HT-29 (cell line): ENCODE results near the gene EXOC1. TPM values are rescaled to one million over a fixed set of nuclear protein-coding genes. Genes with fewer than 3 reads are reported as not detected.
A peak's percentile ranks its signal among the peaks of the same experiment; 100 is the strongest.
"Not testable (repeated sequence)": the region's sequence is repeated elsewhere in the genome, so short reads cannot be mapped to it uniquely, and the experiment has no call there.

Source experiments
- DNase-seq: peaks from one replicate; pipeline ENCODE4 v3.0.0-alpha.2; 2015; ENCODE audit warnings: low spot score
- total RNA-seq: library from RNA; depleted of rRNA; stranded (reverse); fragments of >200 nt; shearing (Covaris generic); gene quantifications from 2 replicates; pipeline ENCODE4 v1.2.3, GENCODE V29; 2014; rRNA removed

The EXOC1 gene
- total RNA-seq, result 11.1 and 11.2 TPM in 2 replicates

DNA sequence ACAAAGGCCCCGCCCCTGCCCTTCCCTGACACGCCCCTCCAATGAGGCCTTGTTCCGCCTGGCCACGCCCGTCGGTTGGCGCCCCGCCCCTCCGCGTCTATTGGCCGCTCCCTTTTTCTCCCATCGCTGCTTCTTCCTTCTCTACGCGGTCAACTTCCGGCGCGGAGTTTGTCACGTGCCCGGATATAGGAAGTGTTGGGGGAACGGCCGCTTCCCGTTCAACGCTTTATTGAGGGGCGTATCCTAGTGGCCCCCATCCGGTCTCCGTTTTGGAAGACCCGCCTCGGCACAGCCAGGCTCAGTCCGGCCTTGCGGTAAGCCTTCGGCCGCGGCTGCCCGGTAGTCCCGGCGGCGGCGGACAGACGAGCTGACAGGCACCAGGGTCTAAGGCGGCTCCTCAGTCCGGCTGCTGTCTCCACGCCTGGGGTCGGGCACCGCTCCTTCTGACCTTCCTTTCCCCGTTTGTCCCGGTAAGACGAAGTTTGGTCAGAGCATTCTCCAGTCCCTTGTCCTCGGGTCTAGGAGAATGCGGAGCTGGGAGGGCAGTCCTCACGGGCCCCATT lies at the start of gene EXOC1:
Gene EXOC1 (plus strand): TSS at position 165 of the 563 bp plus-strand sequence. CDS start 4,676 bp downstream, outside the sequence.
- DNase-seq, result peak; percentile 98

- DNase-seq, result no peak
These were observed 45.9 kb upstream of the EXOC1 start for GRCh38 chr4:55807556-55807955.

DNA sequence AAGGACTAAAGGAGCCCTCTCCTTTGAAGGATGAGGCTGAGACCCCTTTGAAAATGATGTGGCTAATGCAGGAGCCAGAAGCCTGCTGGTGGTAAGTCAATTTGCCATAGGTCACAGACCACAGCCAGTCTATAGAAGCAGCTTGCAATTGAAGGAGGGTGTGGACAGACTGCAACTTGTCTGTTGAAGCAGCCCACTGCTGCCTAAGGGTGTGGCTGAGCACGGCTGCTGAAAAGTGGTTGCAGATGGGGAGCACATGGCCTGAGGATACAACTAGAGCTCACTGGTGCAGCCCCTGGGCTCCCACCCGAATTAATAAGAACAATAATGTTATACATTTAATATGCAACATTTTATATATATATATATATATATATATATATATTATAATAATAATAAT lies 45.3 kb upstream of the EXOC1 start:
- no peak for DNase-seq

DNA sequence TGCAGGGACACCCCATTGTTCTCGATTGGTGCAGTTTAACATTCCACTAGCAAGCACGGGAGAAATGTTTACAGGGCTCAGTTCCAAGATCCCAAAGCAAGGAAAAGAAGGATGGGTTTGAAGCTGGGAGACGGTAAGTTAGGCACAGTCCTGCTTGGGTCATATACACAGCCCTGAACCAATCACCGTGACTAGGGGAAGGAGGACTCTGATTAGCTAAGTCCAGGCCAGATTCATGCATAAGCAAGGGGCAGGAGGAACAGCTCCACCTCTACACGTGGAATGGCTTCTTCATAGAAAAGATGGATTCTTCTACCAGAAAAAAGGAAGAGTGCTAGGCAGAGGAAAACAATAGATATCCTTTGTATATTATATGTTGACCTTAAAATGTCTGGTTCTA lies 44.8 kb upstream of the EXOC1 start:
- no peak for DNase-seq

DNA sequence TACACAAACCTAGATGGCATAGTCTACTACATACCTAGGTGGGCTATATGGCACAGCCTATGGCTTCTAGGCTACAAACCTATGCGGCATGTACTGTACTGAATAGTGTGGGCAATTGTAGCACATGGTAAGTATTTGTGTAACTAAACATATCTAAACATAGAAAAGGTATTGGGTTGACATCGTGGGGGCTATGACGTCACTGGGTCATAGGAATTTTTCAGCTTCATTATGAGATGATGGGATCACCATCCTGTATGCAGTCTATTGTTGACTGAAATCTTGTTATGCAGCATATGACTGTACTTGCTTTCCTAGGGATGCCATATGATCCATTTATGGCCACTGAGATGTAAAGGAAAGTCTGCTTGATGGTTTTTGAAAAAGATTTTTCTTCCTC lies 35.8 kb upstream of the EXOC1 start:
- DNase-seq, result no peak

DNA sequence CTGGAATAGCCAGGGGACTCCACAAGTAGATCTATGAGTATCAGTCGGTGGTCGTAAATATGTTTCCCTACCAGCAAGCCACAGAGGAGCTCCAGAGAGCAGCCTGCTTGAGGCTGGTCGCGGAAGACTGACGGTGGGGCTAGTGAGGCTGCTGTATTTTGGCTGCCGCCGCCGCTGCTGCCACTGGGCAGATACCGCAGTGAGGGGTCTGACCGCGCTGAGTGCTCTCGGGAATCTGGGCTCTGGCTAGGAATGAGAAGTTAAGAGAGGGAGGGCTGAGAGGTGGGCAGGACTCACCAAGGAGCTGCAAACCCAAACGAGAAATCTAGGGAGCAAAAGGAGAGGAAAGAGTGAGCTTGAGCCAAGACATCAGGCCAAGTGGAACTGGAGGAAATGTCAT lies 33.8 kb upstream of the EXOC1 start, which contains the start of gene EXOC1L:
Gene EXOC1L (plus strand): TSS at position 157 of the 400 bp plus-strand sequence. CDS start 237 bp downstream, at position 394.
- DNase-seq, result no peak

DNA sequence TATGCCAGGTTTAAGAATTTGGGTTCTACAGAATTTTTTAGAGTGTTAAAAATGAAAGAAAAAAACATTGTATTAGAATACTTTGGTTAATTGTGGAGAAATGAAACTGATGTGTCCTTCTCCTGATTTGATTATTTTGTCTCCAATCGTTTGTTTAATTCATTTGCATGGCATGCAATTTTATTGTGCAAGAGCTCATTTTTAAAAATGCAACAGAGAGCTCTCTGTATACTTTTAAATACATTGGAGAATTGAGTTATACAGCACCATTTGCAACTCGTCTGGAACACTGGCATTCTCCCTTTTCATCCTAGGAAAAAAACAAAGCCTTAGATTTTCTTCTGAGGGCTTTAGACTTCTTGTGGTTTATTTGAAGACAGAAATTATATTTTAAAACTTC lies 33.2 kb upstream of the EXOC1 start:
- no peak for DNase-seq

DNA sequence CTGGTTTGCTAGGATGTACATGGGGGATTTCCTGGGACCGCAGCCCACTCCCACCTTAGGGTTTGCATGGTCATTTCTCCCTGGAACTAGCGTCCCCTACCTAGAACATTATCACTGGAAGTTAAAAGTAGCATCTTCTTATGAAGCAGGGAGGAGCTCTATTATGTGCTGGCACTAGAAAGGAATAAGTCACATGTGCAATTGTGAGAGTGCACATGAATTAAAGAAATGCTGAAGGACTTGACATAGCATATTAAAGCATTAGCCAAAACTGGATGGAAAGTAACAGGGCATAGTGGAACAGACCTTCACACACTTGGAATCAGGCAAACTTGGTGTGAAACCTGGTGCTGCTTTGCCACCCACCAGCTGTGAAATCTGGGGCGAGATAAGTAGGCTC lies 31.1 kb upstream of the EXOC1 start:
- DNase-seq, result no peak

GRCh38 chr4:55824865-55825264 lies 28.6 kb upstream of the EXOC1 start:
- DNase-seq, result no peak

DNA sequence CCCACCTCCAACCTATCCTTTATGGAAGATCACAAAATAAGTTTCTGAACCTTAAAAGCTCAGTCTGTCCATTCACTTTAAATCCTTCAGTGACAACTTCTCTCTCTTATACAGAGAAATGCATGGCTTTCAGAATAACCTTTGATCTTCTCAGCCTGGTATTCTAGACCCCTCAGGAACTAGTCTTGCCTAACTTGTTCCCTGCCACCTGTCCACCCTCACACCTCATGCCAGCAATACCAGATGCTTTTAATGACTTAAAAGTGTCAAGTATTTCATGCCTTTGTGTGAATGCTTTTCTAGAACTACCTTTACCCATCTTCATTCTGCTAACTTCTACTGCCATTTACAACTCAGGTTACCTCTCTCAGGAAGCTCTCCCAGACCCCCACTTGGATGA lies 26.5 kb upstream of the EXOC1 start:
- DNase-seq, result no peak

DNA sequence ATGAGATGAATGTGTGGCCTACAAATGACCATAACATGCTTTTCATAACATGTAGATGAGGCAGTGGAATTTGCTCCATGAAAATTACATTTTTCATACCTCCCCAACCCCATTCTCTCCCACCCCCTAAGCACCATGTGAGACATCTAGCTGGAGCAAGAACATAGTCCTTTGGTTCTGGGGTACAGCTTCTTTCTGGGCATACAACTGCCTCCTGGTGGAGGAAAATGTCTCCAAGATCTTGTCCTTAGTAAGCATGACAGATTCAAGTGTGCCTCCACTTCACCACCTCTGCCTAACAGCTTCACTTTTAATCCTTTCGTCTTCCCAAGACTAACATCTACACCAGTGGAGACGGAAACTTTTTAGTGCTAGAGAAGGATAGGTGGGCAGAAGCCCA lies 25.9 kb upstream of the EXOC1 start:
- DNase-seq, result no peak

DNA sequence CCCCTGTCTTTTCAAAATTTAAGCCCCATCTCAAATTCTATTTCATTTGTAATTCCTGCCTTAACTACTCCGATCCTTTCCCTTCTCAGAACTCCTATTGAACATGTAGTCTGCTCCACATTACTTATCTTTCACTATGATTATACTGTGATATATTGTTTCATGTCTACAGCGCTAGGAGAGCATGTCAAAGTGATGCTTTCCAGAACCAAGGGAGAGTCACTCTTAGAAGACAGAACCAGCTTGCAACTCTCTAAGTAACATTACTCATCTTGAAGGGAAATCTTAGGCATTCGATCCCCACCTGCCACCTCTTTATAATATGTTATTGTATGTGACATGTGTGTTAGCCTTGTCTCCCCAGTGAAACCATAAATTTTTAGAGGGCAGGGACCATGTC lies 23.4 kb upstream of the EXOC1 start:
- no peak for DNase-seq

DNA sequence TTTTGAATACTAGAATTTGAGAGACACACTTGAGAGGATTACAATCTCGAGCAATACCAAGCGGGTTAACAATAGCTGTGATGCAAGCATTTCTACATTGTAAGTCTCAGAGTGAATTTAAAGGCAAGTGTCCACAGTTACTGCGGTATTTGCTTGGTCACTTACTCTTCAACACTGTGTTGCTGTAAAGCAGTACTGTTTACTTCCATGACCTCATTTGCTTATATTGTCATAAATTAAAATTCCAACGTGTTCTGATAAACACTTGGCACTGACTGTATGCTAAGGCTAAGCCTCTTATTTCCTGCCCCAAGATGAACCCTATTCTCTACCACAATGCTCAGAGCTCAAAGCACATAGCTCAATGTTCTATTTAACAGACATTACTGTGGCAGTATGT lies 22.7 kb upstream of the EXOC1 start:
- no peak for DNase-seq

GRCh38 chr4:55834086-55834795 lies 19.2 kb upstream of the EXOC1 start:
- no peak for DNase-seq

- no peak for DNase-seq
These were observed 15.5 kb upstream of the EXOC1 start for GRCh38 chr4:55837903-55838302.

GRCh38 chr4:55838356-55838755 lies 15.1 kb upstream of the EXOC1 start:
- DNase-seq, result no peak

- no peak for DNase-seq
These were observed 14.5 kb upstream of the EXOC1 start for GRCh38 chr4:55838952-55839351.

DNA sequence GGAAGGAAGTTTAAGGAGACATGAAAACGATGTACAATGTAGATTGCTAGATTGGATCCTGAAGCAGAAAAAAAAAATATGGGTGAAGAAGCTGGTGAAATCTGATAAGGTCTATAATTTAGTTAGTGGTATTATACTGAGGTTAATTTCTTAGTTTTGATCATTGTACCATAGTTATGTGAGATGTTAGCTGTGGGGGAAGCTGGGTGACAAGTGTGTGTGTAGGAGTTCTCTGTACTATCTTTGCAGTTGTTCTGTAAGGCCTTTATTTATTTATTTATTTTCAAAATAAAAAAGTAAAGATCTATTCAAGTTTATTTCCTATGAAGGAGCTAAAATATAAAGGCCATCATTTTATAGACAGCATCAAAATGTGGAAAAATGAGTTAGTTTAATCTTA lies 12.5 kb upstream of the EXOC1 start:
- DNase-seq, result no peak

DNA sequence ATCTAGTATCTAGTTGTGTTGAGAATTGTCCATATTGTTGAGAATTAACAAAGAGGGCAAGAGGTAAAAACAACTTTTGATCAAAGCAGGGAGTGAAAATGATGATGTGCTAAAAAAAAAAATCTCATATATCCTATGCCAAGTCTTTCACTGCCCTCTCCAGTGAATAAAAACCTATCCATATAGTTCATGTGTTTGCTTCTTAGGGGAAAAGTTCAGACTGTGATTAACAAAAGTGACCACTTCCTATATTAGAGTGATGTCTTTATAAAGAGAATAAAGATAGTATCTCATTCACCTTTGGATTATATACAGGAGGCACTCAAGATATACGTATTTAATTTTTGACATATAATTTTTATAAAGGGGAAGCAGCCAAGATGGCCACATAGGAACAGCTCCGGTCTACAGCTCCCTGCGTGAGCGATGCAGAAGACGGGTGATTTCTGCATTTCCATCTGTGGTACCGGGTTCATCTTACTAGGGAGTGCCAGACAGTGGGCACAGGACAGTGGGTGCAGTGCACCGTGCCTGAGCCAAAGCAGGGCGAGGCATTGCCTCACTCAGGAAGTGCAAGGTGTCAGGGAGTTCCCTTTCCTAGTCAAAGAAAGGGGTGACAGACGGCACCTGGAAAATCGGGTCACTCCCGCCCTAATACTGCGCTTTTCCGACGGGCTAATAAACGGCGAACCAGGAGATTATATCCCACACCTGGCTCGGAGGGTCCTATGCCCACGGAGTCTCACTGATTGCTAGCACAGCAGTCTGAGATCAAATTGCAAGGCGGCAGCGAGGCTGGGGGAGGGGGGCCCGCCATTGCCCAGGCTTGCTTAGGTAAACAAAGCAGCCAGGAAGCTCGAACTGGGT lies 11.8 kb upstream of the EXOC1 start:
- peak; percentile 11 for DNase-seq

- DNase-seq, result not testable (repeated sequence)
These were observed 11.1 kb upstream of the EXOC1 start for GRCh38 chr4:55842312-55842711.

DNA sequence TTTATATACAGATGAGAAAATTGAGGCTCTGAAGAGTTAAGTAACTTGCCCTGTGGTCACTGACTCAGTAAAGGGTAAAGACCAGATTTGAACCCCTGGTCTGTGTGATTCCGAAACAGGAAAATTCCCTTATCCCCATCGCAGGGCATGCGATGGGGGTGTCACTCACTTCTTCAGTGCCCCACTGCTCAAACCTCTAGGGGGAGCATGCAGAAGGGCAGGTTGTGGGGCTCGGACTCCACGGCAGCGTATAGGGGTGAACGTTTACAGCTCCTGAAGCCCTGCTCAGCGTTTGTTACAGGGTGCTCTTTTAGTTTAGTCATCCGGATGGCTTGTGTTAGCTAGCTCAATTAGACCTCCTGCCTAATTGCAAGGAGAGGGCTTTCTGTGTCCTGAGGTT lies 3.7 kb upstream of the EXOC1 start:
- no peak for DNase-seq

GRCh38 chr4:55851885-55852284 lies 1.6 kb upstream of the EXOC1 start:
- DNase-seq, result peak; percentile 76
